K562 (cell line): Measurements from ENCODE around the gene GLT6D1. TPM values are rescaled to one million over a fixed set of nuclear protein-coding genes. Genes with fewer than 3 reads are reported as not detected.

Source experiments
- ARNT ChIP-seq, 2 experiments: fragments of 450-650 bp; IDR thresholded peaks; 2 replicates each; pipeline ENCODE4 v1.6.1; 2016; ENCODE audit warnings: mild to moderate bottlenecking in 1 of 2
- ATF7 ChIP-seq: fragments of 450-650 bp; IDR thresholded peaks from 2 replicates; pipeline ENCODE4 v1.7.1; 2014; ENCODE audit warnings: mild to moderate bottlenecking, moderate library complexity
- ELK1 ChIP-seq: sonication (generic); formaldehyde crosslinking; IDR thresholded peaks from 2 replicates; pipeline ENCODE4 v1.8.1; 2022; ENCODE audit warnings: missing genetic modification reagents
- ETS2 ChIP-seq: IDR thresholded peaks from 2 replicates; pipeline ENCODE4 v1.6.1; 2016; ENCODE audit warnings: borderline replicate concordance, missing genetic modification characterization, mild to moderate bottlenecking, moderate library complexity, missing compliant biosample characterization; ENCODE audit not compliant: poor library complexity, severe bottlenecking
- GTF2F1 ChIP-seq: IDR thresholded peaks from 2 replicates; pipeline ENCODE4 v1.6.1; 2011; ENCODE audit warnings: low read depth, low read length, improper control_type of control experiment
- JUND ChIP-seq, 2 experiments: IDR thresholded peaks; 2 replicates in 1 of 2; 3 replicates in 1 of 2; pipeline ENCODE4 v1.6.1; 2011; ENCODE audit warnings: borderline replicate concordance in 2 of 2, low read depth in 2 of 2, low read length in 2 of 2, improper control_type of control experiment in 1 of 2, missing biosample characterization in 1 of 2, missing genetic modification characterization in 1 of 2, missing genetic modification reagents in 1 of 2
- KLF10 ChIP-seq: fragments of 250-450 bp; sonication (Bioruptor Pico); IDR thresholded peaks from 2 replicates; pipeline ENCODE4 v1.6.1; 2021; ENCODE audit warnings: matching md5 sums
- SAP30 ChIP-seq: fragments of 200-600 bp; sonication (generic); IDR thresholded peaks from 2 replicates; pipeline ENCODE4 v1.6.1; 2012; ENCODE audit warnings: borderline replicate concordance, low read depth, mild to moderate bottlenecking, moderate library complexity, low read length, control low read depth, inconsistent platforms; ENCODE audit not compliant: insufficient read depth, poor library complexity, severe bottlenecking
- SLC30A9 ChIP-seq: fragments of 250-450 bp; sonication (Bioruptor Pico); IDR thresholded peaks from 2 replicates; pipeline ENCODE4 v1.8.0; 2022; ENCODE audit warnings: mild to moderate bottlenecking, moderate library complexity
- SMARCE1 ChIP-seq: fragments of 450-650 bp; IDR thresholded peaks from 2 replicates; pipeline ENCODE4 v1.7.1; 2016; ENCODE audit warnings: mild to moderate bottlenecking
- U2AF2 ChIP-seq: fragments of 200-400 bp; formaldehyde crosslinking; optimal IDR thresholded peaks from 2 replicates; pipeline ENCODE3; 2017; ENCODE audit warnings: low read depth, mild to moderate bottlenecking, low read length
- ZNF134 ChIP-seq: fragments of 250-450 bp; sonication (Bioruptor Pico); conservative IDR thresholded peaks from 2 replicates; pipeline ENCODE4 v1.4.0; 2020
- polyA plus RNA-seq, 8 experiments: library from polyadenylated mRNA; depleted of rRNA in 4 of 8; stranded (reverse) in 5 of 8; unstranded in 3 of 8; fragments of >200 nt; fragmentation: Nextera tagmentation in 2 of 8; fragmentation: Illumina TruSeq in 1 of 8; extraction: Ambion mirVana in 2 of 8; extraction: Trizol in 1 of 8; gene quantifications; 2 replicates each; pipeline versions ENCODE4 v1.2.1 to v1.2.3, GENCODE V29; 2011 to 2014; ENCODE audit warnings: inconsistent platforms in 1 of 8, missing spikeins in 1 of 8
- total RNA-seq, 7 experiments: library from RNA; depleted of rRNA in 6 of 7; stranded (reverse); fragments of >200 nt in 6 of 7; fragmentation: Illumina TruSeq in 2 of 7; extraction: Trizol in 2 of 7; gene quantifications; 2 replicates each; pipeline versions ENCODE4 v1.2.1 to v1.2.3, GENCODE V29; 2011 to 2021; ENCODE audit warnings: low replicate concordance in 1 of 7
- TF ChIP-seq, protein P1 (sequence below): sonication (generic); formaldehyde crosslinking; IDR thresholded peaks from 2 replicates; pipeline ENCODE4 v1.8.0; 2022; ENCODE audit warnings: mild to moderate bottlenecking, missing genetic modification reagents
- TF ChIP-seq, protein P2 (sequence below): fragments of 450-650 bp; IDR thresholded peaks from 2 replicates; pipeline ENCODE4 v1.6.1; 2016
- TF ChIP-seq, protein P3 (sequence below): fragments of 250-450 bp; sonication (Bioruptor Pico); IDR thresholded peaks from 2 replicates; pipeline ENCODE4 v1.4.0; 2020

The GLT6D1 gene
- total and polyA plus RNA-seq, 9 of the 15 experiments (the other 6 are each of a cell fraction or from before 2014, with no cell fraction given): not detected

GRCh38 chr9:135587658-135588057, 51.7 kb downstream of the GLT6D1 start (continued):
- TF ChIP-seq, protein P1, sequence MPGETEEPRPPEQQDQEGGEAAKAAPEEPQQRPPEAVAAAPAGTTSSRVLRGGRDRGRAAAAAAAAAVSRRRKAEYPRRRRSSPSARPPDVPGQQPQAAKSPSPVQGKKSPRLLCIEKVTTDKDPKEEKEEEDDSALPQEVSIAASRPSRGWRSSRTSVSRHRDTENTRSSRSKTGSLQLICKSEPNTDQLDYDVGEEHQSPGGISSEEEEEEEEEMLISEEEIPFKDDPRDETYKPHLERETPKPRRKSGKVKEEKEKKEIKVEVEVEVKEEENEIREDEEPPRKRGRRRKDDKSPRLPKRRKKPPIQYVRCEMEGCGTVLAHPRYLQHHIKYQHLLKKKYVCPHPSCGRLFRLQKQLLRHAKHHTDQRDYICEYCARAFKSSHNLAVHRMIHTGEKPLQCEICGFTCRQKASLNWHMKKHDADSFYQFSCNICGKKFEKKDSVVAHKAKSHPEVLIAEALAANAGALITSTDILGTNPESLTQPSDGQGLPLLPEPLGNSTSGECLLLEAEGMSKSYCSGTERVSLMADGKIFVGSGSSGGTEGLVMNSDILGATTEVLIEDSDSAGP (CRISPR knock-in tag): no peak
- TF ChIP-seq, protein P2, sequence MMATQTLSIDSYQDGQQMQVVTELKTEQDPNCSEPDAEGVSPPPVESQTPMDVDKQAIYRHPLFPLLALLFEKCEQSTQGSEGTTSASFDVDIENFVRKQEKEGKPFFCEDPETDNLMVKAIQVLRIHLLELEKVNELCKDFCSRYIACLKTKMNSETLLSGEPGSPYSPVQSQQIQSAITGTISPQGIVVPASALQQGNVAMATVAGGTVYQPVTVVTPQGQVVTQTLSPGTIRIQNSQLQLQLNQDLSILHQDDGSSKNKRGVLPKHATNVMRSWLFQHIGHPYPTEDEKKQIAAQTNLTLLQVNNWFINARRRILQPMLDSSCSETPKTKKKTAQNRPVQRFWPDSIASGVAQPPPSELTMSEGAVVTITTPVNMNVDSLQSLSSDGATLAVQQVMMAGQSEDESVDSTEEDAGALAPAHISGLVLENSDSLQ: no peak
- TF ChIP-seq ATF7: 0 out of 2 replicates have a peak, but pooled peaks have one; percentile 17
- no peak for TF ChIP-seq ETS2 (tag)
- peak; percentile 87 for TF ChIP-seq JUND (IDR thresholded peaks at IDR 0.05; ENCODE audit: borderline replicate concordance, low read depth, low read length)
- TF ChIP-seq JUND (tag; IDR thresholded peaks at IDR 0.05; ENCODE audit: borderline replicate concordance, low read depth, low read length): peak; percentile 61; the same call in 1 of the 3 replicates
- no peak for TF ChIP-seq KLF10 (CRISPR knock-in tag)
- TF ChIP-seq SMARCE1: 0 out of 2 replicates have a peak, but pooled peaks have one; percentile 24
- no peak for TF ChIP-seq ELK1
- no peak for TF ChIP-seq SLC30A9 (CRISPR knock-in tag)
- no peak for TF ChIP-seq GTF2F1
- TF ChIP-seq SAP30: no peak
- TF ChIP-seq ZNF134 (CRISPR knock-in tag): no peak
- no peak for TF ChIP-seq U2AF2
- no peak for TF ChIP-seq ARNT (IDR thresholded peaks at IDR 0.05)
- TF ChIP-seq, protein P3, sequence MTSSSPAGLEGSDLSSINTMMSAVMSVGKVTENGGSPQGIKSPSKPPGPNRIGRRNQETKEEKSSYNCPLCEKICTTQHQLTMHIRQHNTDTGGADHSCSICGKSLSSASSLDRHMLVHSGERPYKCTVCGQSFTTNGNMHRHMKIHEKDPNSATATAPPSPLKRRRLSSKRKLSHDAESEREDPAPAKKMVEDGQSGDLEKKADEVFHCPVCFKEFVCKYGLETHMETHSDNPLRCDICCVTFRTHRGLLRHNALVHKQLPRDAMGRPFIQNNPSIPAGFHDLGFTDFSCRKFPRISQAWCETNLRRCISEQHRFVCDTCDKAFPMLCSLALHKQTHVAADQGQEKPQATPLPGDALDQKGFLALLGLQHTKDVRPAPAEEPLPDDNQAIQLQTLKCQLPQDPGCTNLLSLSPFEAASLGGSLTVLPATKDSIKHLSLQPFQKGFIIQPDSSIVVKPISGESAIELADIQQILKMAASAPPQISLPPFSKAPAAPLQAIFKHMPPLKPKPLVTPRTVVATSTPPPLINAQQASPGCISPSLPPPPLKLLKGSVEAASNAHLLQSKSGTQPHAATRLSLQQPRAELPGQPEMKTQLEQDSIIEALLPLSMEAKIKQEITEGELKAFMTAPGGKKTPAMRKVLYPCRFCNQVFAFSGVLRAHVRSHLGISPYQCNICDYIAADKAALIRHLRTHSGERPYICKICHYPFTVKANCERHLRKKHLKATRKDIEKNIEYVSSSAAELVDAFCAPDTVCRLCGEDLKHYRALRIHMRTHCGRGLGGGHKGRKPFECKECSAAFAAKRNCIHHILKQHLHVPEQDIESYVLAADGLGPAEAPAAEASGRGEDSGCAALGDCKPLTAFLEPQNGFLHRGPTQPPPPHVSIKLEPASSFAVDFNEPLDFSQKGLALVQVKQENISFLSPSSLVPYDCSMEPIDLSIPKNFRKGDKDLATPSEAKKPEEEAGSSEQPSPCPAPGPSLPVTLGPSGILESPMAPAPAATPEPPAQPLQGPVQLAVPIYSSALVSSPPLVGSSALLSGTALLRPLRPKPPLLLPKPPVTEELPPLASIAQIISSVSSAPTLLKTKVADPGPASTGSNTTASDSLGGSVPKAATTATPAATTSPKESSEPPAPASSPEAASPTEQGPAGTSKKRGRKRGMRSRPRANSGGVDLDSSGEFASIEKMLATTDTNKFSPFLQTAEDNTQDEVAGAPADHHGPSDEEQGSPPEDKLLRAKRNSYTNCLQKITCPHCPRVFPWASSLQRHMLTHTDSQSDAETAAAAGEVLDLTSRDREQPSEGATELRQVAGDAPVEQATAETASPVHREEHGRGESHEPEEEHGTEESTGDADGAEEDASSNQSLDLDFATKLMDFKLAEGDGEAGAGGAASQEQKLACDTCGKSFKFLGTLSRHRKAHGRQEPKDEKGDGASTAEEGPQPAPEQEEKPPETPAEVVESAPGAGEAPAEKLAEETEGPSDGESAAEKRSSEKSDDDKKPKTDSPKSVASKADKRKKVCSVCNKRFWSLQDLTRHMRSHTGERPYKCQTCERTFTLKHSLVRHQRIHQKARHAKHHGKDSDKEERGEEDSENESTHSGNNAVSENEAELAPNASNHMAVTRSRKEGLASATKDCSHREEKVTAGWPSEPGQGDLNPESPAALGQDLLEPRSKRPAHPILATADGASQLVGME (CRISPR knock-in tag): no peak
